ENCODE measurements around the gene DYNC2H1.

The DYNC2H1 gene

GRCh38 chr11:103528596-103528995, 419.4 kb downstream of the DYNC2H1 start:
- no peak for DNase-seq (ENCODE audit: extremely low read depth in 1 of 2, low read depth in 1 of 2)

GRCh38 chr11:103529181-103529684, 420.0 kb downstream of the DYNC2H1 start:
- DNase-seq (ENCODE audit: extremely low read depth in 1 of 2, low read depth in 1 of 2) = no peak
